GM21367 (cell line): ENCODE measurements around the gene ETV3L.
A peak's percentile ranks its signal among the peaks of the same experiment; 100 is the strongest.

Experiments
- ATAC-seq: cut with Tn5 transposase; IDR thresholded peaks from one replicate; pipeline ENCODE4 v1.9.1; 2021; ENCODE audit not compliant: unreplicated experiment

The ETV3L gene

GRCh38 chr1:157099633-157100009 lies at the start of gene ETV3L:
ETV3L (minus strand) TSS chr1:157099808; CDS start chr1:157099523, 285 bp downstream.
- no peak for ATAC-seq

DNA sequence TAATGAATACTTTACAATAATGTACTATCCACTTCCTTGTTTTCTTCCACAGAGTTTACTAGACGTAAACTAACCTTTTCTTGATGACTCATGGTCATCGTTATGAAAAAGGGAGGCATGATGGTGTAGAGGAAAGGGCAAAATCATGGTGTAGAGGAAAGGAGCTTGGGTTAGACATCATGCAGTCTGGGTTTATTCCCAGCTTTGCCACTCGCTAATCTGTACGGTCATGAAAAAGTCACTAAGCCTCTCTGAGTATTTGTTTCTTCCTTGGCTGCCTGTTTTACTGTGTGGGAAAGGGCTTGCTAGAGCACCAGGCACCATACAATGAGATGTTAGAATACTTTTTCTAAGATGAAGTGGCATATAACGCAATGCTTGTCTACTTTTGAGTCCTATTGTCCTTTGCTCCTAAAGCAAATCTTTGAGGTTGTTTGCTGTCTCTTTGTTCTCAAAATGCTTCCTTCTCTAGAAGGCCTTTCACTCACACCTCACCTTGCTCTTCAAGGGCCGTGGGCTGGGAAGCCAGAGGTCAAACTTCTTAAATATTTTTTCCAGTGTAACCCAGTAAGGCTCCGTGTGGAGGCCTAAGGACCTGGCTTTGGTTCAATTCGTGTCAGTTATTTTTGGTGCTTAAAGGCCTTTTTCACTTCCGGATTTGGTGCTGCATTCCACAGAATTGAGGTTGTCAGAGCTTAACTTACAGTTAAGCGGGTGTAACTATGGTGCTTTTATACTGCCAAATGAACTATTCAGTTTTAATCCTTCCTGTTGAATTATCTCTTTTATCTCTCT lies 48.5 kb upstream of the ETV3L start:
- no peak for ATAC-seq

DNA sequence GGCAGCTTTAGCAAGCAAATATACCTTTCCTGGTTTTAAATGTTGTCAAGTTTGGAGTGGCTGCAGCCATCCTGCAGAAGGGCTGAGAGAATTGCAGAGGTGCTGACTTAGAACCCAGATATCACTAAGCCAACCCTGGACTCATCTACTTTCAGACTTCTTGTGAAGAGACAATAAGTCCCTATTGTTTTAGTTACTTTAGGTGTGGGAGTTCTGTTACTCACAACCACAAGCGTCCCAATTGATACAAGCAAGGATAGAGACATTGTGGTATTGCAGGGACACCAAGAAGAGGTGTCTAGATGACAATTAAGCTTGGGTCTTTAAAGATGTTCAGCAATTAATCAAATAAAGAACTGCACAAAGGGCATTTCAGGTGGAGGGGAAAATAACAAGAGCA lies 47.4 kb upstream of the ETV3L start:
- ATAC-seq: no peak

DNA sequence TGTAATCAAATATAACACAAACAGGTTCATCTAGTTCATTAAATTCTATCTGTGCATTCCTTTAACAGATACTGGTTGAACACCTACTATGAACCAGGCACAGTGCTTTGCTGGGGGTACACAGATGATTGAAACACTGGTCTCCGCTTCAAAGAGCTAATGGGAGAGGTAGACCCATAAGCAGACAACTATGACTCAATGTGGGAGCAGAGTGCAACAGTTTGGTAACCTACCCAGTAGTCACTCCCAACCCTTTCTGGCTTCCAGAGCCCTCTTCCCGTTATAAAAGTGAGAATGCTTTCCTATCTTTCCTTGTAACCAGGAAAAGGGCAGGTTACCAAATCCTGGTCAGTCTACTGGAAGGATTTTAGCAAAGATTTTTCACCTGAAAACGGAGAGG lies 46.6 kb upstream of the ETV3L start:
- no peak for ATAC-seq

DNA sequence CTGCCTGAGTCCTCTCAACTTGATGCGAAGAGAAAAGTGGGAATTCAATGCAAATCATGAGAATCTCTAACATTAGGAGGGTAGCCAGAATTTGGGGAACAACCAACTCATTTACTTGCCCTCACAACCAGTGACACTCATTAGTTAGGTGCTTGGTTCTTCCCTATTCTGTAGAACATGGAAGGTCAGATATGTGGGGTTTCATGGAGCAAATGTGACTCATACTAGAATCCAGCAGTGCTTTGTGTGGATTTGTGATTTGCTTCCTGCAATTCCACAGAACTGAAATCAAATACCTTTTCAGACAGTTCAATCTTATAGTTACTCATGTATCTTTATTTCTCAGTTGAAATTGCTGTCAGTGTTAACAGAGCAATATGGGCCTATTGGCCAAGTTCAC lies 45.5 kb upstream of the ETV3L start:
- ATAC-seq: no peak

GRCh38 chr1:157144509-157144908 lies 44.9 kb upstream of the ETV3L start:
- no peak for ATAC-seq

- ATAC-seq: no peak
Measured at GRCh38 chr1:157142765-157143423, 43.3 kb upstream of the ETV3L start.

DNA sequence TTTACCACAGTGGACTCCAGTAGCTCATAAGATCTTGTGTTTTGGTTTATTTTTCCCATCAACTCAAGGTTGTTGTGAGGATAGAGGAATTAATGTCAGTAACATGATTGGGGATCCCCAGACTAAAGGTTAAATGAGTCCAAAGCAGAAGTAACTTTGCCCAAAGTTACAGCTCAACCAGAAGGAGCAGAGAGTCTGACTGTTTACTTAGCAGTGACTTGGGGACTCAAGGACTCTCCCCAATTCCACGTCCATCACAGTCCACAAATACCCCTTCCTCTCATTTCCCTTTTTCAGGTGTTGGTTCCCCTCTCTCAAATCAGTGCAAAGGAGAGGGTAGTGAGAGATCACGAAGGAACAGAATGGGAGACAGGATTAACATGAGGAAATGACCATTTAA lies 42.6 kb upstream of the ETV3L start:
- no peak for ATAC-seq

DNA sequence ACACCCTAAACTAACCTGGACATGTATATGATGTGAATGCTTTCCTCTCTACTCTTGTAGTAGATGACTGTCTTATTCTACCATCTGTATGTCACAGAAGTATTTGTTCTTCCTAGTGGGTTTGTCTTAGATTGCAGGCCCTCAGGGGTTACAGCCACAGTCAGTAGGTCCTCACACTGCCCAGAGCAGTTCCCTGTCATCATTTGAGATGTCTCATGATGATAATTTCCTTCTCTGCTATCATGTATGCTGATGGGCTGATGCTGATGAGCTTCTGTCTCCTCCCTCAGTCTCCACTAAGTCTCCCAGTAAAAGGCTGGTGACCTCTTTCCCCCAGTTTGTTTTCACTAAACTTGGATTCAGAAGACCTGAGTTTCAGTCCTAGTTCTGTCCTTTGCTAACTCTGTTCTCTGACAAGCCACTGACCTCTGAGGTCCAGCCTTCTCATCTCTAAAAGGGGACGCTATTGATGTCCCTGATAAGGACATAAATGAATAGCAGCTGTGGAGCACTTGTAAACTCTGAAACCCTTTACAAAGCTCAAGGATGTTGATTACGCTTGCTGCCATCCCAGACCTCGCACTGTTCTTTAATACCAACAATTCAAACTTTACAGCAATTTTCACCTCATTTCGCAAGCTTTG lies 41.7 kb upstream of the ETV3L start:
- ATAC-seq: no peak

GRCh38 chr1:157140063-157140588 lies 40.5 kb upstream of the ETV3L start:
- no peak for ATAC-seq

- no peak for ATAC-seq
Measured at GRCh38 chr1:157139052-157139715, 39.6 kb upstream of the ETV3L start.

GRCh38 chr1:157138220-157139051 lies 38.8 kb upstream of the ETV3L start, which contains the start of gene ETV3:
ETV3 (minus strand) TSS chr1:157138395; CDS start chr1:157136352, 2,043 bp downstream.
- ATAC-seq: peak; percentile 58

GRCh38 chr1:157137408-157138219 lies 38.0 kb upstream of the ETV3L start:
- ATAC-seq: no peak

GRCh38 chr1:157137046-157137407 lies 37.4 kb upstream of the ETV3L start:
- no peak for ATAC-seq

DNA sequence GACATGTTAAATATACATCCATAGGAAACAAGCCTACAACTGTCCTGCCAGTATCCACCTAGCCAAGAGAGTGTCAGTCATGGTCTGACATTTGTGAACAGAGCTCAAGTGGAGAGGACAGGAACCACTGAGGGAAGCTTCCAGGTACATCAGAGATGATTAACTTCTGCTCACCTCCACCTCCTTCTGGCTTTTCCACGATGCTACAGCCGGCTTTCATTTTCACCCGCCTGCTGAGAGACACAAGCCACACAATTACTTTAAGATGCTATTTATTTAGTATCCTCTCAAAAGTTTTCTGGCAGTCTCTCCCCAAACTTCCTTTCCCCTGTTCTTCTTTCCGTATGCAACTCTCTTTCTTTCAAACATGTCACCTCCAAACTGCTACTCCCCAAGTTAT lies 36.5 kb upstream of the ETV3L start:
- ATAC-seq: no peak

- ATAC-seq: no peak
Measured at GRCh38 chr1:157135646-157136045, 36.0 kb upstream of the ETV3L start.

DNA sequence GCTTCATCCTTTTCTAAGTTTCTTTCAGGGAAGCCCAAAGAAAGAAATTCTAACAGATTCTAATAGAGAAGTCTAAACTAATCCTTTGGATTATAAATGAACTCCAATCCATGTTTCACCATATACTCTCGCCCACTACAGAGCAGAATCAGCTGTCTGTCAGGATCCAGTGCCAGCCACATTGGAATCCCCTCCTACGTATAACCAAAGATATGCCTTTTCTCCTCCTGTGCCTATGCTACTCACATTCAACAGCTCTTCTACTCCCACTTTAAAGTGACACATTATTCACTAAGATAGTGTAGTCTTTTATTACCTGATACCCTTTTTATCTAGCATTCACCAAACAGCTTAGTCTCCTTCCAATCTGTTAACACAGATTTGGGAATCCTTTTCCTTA lies 35.5 kb upstream of the ETV3L start:
- ATAC-seq: no peak

DNA sequence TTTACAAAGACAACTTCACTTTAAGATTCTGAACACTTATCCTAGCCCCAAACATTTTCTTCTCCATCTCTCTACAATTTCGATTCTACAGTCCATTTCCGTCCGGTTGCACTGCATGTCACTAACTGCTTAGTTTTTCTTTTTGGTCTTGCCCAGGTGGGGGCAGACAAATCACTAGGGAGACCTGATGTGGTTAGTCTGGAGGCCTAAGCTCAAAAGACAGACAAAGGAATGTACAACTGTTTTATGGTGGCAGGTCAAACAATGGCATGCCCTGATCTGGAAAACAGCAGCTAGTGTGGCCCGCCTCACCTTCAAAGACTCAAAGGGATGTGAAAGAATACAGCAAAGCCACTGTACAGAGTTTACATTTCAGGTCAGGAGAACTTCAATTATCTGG lies 34.8 kb upstream of the ETV3L start:
- no peak for ATAC-seq

DNA sequence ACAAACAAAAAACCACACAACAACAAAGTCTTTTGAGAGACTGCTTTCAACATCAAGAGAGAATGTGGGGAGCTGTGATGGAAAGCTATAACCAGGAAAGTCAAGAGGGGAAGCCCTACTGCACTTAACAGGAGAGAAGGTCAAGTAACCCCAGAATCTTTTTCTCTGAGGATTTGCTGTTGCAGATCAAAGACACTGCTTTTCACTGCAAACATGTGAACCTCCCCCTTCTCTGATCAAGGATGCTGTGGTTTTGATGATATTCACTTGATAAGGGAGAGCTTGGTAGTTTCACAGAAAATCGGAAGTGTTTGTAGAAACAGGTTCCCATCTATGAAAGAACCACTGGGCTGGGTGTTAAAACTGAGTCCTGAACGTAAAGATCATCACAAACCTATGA lies 33.8 kb upstream of the ETV3L start:
- ATAC-seq: no peak
